GM12892 (cell line): Measurements from ENCODE around the gene FBXL7.

ENCODE experiments used
- POLR2A ChIP-seq: IDR thresholded peaks from 2 replicates; pipeline ENCODE4 v1.6.1; 2011; ENCODE audit warnings: low read depth, low read length, control low read depth
- POLR2AphosphoS5 ChIP-seq: IDR thresholded peaks from 2 replicates; pipeline ENCODE4 v1.6.1; 2011; ENCODE audit warnings: low read depth, low read length, control low read depth
- TAF1 ChIP-seq: IDR thresholded peaks from 2 replicates; pipeline ENCODE4 v1.6.1; 2011; ENCODE audit warnings: low read depth, mild to moderate bottlenecking, control low read depth, low read length, borderline replicate concordance

- no peak for TF ChIP-seq POLR2A
- no peak for TF ChIP-seq TAF1
- TF ChIP-seq POLR2AphosphoS5: no peak
These were observed 49.5 kb upstream of the FBXL7 start for GRCh38 chr5:15450473-15450872.
